Umbilical cord (tissue), 2 donors: ENCODE results near the gene RCBTB1. TPM values are rescaled to one million over a fixed set of nuclear protein-coding genes. Genes with fewer than 3 reads are reported as not detected.
A peak's percentile ranks its signal among the peaks of the same experiment; 100 is the strongest.

Experiments used
- DNase-seq: peaks from one replicate; pipeline ENCODE4 v3.0.0-alpha.2; 2015; ENCODE audit warnings: low spot score
- total RNA-seq: library from RNA; depleted of rRNA; stranded (reverse); fragments of >200 nt; gene quantifications from one replicate; pipeline ENCODE4 v1.2.3, GENCODE V29; 2014; ENCODE audit warnings: low replicate concordance; ENCODE audit not compliant: insufficient read depth

Gene RCBTB1
- total RNA-seq, 1 donor from 2014 or later, result 6.7 TPM

- DNase-seq, result no peak
These were observed 26.4 kb downstream of the RCBTB1 start for GRCh38 chr13:49559006-49559405.

GRCh38 chr13:49554387-49554786, 31.0 kb downstream of the RCBTB1 start:
- no peak for DNase-seq

GRCh38 chr13:49553888-49554287, 31.5 kb downstream of the RCBTB1 start:
- no peak for DNase-seq

- no peak for DNase-seq
These were observed 34.3 kb downstream of the RCBTB1 start for GRCh38 chr13:49550942-49551644.

GRCh38 chr13:49549289-49549688, 36.1 kb downstream of the RCBTB1 start:
- DNase-seq, result no peak

GRCh38 chr13:49546561-49546960, 38.8 kb downstream of the RCBTB1 start:
- DNase-seq, result no peak

GRCh38 chr13:49545661-49546060, 39.7 kb downstream of the RCBTB1 start:
- DNase-seq, result no peak

- no peak for DNase-seq
These were observed 41.7 kb downstream of the RCBTB1 start for GRCh38 chr13:49543656-49544055.

GRCh38 chr13:49540552-49540951, 44.8 kb downstream of the RCBTB1 start:
- DNase-seq, result no peak

- DNase-seq, result no peak
These were observed 45.6 kb downstream of the RCBTB1 start for GRCh38 chr13:49539746-49540145.

- DNase-seq, result no peak
These were observed 46.0 kb downstream of the RCBTB1 start for GRCh38 chr13:49539313-49539712.

GRCh38 chr13:49538404-49538803, 47.0 kb downstream of the RCBTB1 start:
- no peak for DNase-seq

GRCh38 chr13:49536144-49536873, 49.0 kb downstream of the RCBTB1 start:
- DNase-seq, result no peak

- no peak for DNase-seq
These were observed 51.6 kb downstream of the RCBTB1 start for GRCh38 chr13:49533591-49534269.

- DNase-seq, result no peak
These were observed 52.3 kb downstream of the RCBTB1 start for GRCh38 chr13:49533011-49533410.

- DNase-seq, result no peak
These were observed 52.8 kb downstream of the RCBTB1 start for GRCh38 chr13:49532593-49532992.

GRCh38 chr13:49530457-49530856, 54.9 kb downstream of the RCBTB1 start:
- DNase-seq, result peak; percentile 24

GRCh38 chr13:49528161-49528560, 57.2 kb downstream of the RCBTB1 start:
- no peak for DNase-seq

GRCh38 chr13:49527123-49527522, 58.2 kb downstream of the RCBTB1 start:
- DNase-seq, result no peak

GRCh38 chr13:49524740-49525501, 60.4 kb downstream of the RCBTB1 start:
- DNase-seq, result no peak

- no peak for DNase-seq
These were observed 64.1 kb downstream of the RCBTB1 start for GRCh38 chr13:49521224-49521623.

- DNase-seq, result no peak
These were observed 67.9 kb downstream of the RCBTB1 start for GRCh38 chr13:49517461-49517860.
